Measurements from ENCODE around the gene TPH1. TPM values are rescaled to one million over a fixed set of nuclear protein-coding genes. Genes with fewer than 3 reads are reported as not detected.

TPH1 gene
- total and polyA plus RNA-seq, 2 of the 8 experiments (the other 6 are each of a cell fraction or from before 2014, with no cell fraction given), result 0.09 to 0.22 TPM

DNA sequence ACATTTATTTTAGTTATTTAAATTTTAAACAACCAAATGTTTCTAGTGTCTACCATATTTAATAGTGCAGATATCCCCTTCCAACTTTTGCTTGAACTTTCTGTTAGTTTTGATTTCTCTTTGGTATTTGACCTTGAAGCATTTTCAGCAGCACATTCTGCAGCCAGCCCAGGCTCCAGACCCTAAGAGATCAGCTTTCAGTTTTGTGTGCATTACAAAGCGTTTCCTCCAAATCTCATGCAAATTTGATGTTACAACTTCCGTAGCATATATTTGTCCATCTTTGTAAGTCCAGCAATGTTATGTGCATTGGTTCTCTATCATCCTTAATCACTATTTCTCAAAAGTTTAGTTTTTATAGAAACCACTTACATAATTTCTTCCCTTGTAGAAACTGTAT is 18.6 kb downstream of the TPH1 start:
- no peak overlapping the region for H2BK20ac ChIP-seq (ENCODE audit: low read length)
- no peak overlapping the region for H2AFZ ChIP-seq (ENCODE audit: low read length)
- H4K20me1 ChIP-seq (replicated peaks in 1 of 2; ENCODE audit: control insufficient read depth in 1 of 2, insufficient read depth in 2 of 2, low read length in 2 of 2), result no peaks in the 10 kb centered on the region
- H3K27ac ChIP-seq (ENCODE audit: low read depth, low read length), result no peak overlapping the region
- TF ChIP-seq SIN3A (conservative IDR thresholded peaks at IDR 0.05 in 1 of 2, IDR thresholded peaks at IDR 0.05 in 1 of 2; ENCODE audit: low read depth in 1 of 2, low read length in 2 of 2) (no peak), TBP (IDR thresholded peaks at IDR 0.05; ENCODE audit: low read depth, low read length) (no peak), JUND (IDR thresholded peaks at IDR 0.05; ENCODE audit: low read length) (no peak), SIX5 (IDR thresholded peaks at IDR 0.05; ENCODE audit: low read depth, low read length) (no peak), SIRT6 (IDR thresholded peaks at IDR 0.05; ENCODE audit: low read length) (no peak), NANOG (IDR thresholded peaks at IDR 0.05; ENCODE audit: insufficient read depth, low read depth, low read length, poor library complexity, severe bottlenecking) (no peak), SP2 (IDR thresholded peaks at IDR 0.05; ENCODE audit: low read length) (no peak), EP300 (IDR thresholded peaks at IDR 0.05; ENCODE audit: borderline replicate concordance in 1 of 2, low read depth in 2 of 2, low read length in 2 of 2) (no peak), TEAD4 (IDR thresholded peaks at IDR 0.05; ENCODE audit: low read depth, low read length) (no peak), BACH1 (IDR thresholded peaks at IDR 0.05; ENCODE audit: low read length) (no peak), ASH2L (IDR thresholded peaks at IDR 0.05; ENCODE audit: low read length) (no peak), HDAC6 (IDR thresholded peaks at IDR 0.05; ENCODE audit: low read depth, low read length) (no peak), CHD2 (IDR thresholded peaks at IDR 0.05; ENCODE audit: low read length) (no peak)
- ChIA-PET CTCF (ENCODE audit: partially characterized antibody) (no interaction called here), POLR2A (ENCODE audit: partially characterized antibody) (no interaction called here)
- no peak overlapping the region for H3K9ac ChIP-seq (replicated peaks in 1 of 4; ENCODE audit: extremely low read depth in 1 of 4, low read depth in 3 of 4, low read length in 3 of 4)
- H3K79me1 ChIP-seq (ENCODE audit: low read depth, low read length), result no peaks in the 10 kb centered on the region
- H3K4me2 ChIP-seq (ENCODE audit: insufficient read depth in 1 of 2, low read depth in 2 of 2, low read length in 2 of 2), result no peak overlapping the region
- DNase-seq (ENCODE audit: low read depth in 1 of 2, low spot score in 2 of 2) (no peak), FAIRE-seq (no peak)
- no peaks in the 10 kb centered on the region; the same call in 1 of the 2 replicates for H3K23me2 ChIP-seq (ENCODE audit: low read depth, low read length)
- H3K36me3 ChIP-seq (ENCODE audit: control insufficient read depth in 2 of 4, insufficient read depth in 4 of 4, low read length in 3 of 4), result no peaks in the 10 kb centered on the region
- H2BK12ac ChIP-seq (ENCODE audit: low read depth, low read length), result no peak overlapping the region
- no peak overlapping the region for H3K14ac ChIP-seq (ENCODE audit: insufficient read length)
- H3K4me1 ChIP-seq (replicated peaks in 1 of 4; ENCODE audit: control insufficient read depth in 3 of 4, insufficient read depth in 4 of 4, low read length in 3 of 4), result no peaks in the 10 kb centered on the region
- no peak overlapping the region for H3K23ac ChIP-seq (ENCODE audit: insufficient read length)
- no peak overlapping the region for H2BK5ac ChIP-seq (ENCODE audit: low read depth, low read length)
- H2BK15ac ChIP-seq (ENCODE audit: low read length), result no peak overlapping the region
- H3K9me3 ChIP-seq (ENCODE audit: insufficient read depth in 2 of 2, low read depth in 1 of 2, low read length in 1 of 2), result no peaks in the 10 kb centered on the region
- H2AK5ac ChIP-seq (ENCODE audit: low read depth, low read length), result no peak overlapping the region
- H3K27me3 ChIP-seq (replicated peaks in 1 of 4; ENCODE audit: control insufficient read depth in 3 of 4, extremely low read depth in 1 of 4, insufficient read depth in 3 of 4, low read length in 3 of 4), result no peaks in the 10 kb centered on the region
- H4K5ac ChIP-seq (ENCODE audit: insufficient read length, low read depth, low read length), result no peak overlapping the region
- H3K79me2 ChIP-seq (ENCODE audit: control insufficient read depth in 1 of 2, insufficient read depth in 2 of 2, low read length in 2 of 2), result no peaks in the 10 kb centered on the region
- WGBS, 2 experiments (ENCODE audit: extremely low coverage in 1 of 2, insufficient coverage in 1 of 2, insufficient read length in 1 of 2, insufficient replicate concordance in 2 of 2, low coverage in 1 of 2, low lambda C conversion rate in 2 of 2, missing lambda C conversion rate in 1 of 2), result 80% methylated on average over 2 of the region's 2 CpGs; no CpG with 5 or more reads in 1 of the 2 experiments
- H3K4me3 ChIP-seq (ENCODE audit: extremely low read depth in 1 of 4, insufficient read depth in 2 of 4, low read depth in 3 of 4, low read length in 4 of 4), result no peak overlapping the region
- H3K18ac ChIP-seq (ENCODE audit: extremely low read depth, low read length), result no peak overlapping the region
- no peak overlapping the region for H4K8ac ChIP-seq (ENCODE audit: extremely low read depth, insufficient read depth, low read length)
- H3K4ac ChIP-seq (replicated peaks; ENCODE audit: insufficient read length, low read depth, low read length), result no peak overlapping the region
- no peak overlapping the region for H3K56ac ChIP-seq (replicated peaks; ENCODE audit: insufficient read length, low read depth, low read length)
- H2BK120ac ChIP-seq (replicated peaks; ENCODE audit: low read depth, low read length), result no peak overlapping the region
- H4K91ac ChIP-seq (replicated peaks; ENCODE audit: insufficient read length, low read length), result no peak overlapping the region
